SW 1271 (cell line): ENCODE results near the gene NCOA7.
"Not testable (repeated sequence)": the region's sequence is repeated elsewhere in the genome, so short reads cannot be mapped to it uniquely, and the experiment has no call there.

ENCODE experiments used
- DNase-seq, 2 experiments: peaks; one replicate each; lab custom pipeline; 2025; lab: John Stamatoyannopoulos, UW

Gene NCOA7

GRCh38 chr6:125867483-125867942 is 76.8 kb downstream of the NCOA7 start:
- peak in 1 of 2 experiments; percentile 17 for DNase-seq

DNA sequence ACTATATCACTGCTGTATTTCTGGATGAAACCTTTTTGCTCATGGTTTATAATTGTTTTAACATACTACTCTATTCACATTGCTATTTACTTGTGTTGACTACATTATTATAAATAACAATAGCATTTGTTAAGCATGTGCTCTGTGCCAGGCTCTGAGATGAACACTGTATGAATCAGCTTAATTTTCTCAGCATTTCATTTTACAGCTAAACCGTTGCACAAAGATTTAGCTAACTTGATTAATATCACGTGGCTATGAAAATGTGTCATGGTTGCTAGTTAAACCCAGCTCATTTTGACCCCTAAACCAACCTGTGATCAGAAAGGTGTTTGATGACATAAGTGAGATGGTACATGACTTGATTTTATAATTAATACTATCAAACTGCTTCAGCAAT is 77.5 kb downstream of the NCOA7 start:
- DNase-seq = no peak

DNA sequence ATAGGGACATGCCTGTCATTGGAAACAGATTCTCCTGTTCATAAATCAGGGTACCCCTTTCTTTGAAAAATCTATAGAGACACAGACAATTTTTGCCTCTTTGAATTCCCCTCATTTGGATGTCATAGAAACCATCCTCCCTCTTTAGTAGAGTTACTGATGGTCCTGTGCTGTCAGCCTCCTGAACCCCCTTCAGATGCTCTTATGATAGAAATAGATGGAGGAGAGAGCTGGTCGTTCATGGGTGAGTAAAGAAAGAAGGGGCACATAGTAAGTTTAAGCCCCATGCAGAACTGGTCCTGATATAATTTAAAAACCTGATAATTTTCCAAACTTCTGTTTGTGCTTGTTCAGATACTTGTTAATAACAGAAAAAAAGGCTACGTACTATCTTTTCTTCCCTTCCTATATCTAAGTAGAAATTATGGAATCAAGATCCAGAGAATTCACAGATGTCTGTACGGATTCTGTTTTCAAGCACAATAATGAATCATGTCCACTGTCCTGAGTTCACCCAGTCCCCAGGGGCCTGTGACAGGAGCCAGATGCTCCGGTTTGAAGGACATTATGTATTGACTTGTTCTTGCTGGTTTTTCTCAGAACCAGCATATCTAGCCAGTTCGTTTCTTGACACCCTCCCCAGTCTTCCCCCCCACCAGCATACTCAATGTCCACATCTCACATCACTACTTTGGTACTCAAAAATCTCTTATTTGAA is 78.1 kb downstream of the NCOA7 start:
- no peak for DNase-seq

- no peak for DNase-seq
Measured at GRCh38 chr6:125869427-125869826, 78.7 kb downstream of the NCOA7 start.

DNA sequence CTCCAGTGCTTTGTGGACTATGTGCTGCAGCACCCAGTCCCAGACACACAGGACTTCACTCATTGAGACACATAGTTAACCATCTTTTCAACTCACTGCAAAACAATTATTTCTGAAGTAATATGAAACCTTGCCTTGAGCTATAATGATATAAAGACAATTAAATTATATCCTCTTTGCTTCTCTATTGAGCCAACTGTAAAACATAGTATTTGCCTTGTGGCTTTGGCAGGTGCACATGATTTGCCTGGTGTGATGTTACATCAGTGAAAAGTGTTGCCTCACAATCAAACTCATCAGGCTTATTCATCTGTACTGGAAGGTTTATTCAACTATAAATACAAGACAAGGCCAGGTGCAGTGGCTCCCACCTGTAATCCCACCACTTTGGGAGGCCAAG is 80.6 kb downstream of the NCOA7 start:
- DNase-seq = no peak

GRCh38 chr6:125872259-125872921 is 81.6 kb downstream of the NCOA7 start:
- peak in 1 of 2 experiments; percentile 15 for DNase-seq

- DNase-seq = no peak
Measured at GRCh38 chr6:125882243-125882642, 91.5 kb downstream of the NCOA7 start.

- no peak for DNase-seq
Measured at GRCh38 chr6:125884634-125885371, 94.0 kb downstream of the NCOA7 start.

- DNase-seq = no peak
Measured at GRCh38 chr6:125886021-125886420, 95.3 kb downstream of the NCOA7 start.

- no peak for DNase-seq
Measured at GRCh38 chr6:125886914-125887313, 96.2 kb downstream of the NCOA7 start.

DNA sequence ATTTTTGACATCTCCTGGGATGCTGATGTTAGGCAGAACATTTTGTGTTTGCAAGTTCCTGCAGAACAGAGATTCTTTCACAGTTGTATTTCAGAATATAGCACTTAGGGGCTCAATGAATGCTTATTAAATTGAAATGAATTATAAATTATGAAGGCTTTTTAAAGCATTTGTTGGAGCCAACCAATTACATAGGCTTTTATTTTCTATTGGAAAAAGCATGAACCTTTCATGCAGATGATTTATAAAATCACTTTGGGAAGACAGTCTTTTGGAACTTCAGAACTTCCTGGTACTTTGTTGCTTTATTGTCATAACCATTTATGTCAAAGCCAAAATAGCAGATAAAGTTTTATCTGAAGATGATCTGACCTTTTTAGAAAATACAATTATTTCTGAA is 96.6 kb downstream of the NCOA7 start:
- no peak for DNase-seq

DNA sequence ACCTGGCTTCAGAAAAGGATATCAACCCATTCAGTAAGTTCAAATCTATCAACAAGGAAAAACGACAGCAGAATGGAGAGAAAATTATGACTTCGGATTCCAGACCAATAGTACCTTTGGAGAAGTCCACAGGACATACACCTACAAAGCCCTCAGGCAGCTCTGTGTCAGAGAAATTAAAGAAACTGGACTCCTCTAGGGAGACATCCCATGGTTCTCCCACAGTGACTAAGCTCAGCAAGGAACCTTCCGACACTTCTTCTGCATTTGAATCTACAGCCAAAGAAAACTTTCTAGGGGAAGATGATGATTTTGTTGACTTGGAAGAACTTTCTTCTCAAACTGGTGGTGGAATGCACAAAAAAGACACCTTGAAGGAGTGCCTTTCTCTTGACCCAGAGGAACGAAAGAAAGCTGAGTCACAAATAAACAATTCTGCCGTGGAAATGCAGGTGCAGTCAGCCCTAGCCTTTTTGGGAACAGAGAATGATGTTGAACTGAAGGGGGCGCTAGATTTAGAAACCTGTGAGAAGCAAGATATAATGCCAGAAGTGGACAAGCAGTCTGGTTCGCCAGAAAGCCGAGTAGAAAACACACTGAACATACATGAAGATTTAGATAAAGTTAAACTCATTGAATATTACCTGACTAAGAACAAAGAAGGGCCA is 98.4 kb downstream of the NCOA7 start:
- peak in 1 of 2 experiments; percentile 5 for DNase-seq

- no peak for DNase-seq
Measured at GRCh38 chr6:125899726-125900182, 109.0 kb downstream of the NCOA7 start.

DNA sequence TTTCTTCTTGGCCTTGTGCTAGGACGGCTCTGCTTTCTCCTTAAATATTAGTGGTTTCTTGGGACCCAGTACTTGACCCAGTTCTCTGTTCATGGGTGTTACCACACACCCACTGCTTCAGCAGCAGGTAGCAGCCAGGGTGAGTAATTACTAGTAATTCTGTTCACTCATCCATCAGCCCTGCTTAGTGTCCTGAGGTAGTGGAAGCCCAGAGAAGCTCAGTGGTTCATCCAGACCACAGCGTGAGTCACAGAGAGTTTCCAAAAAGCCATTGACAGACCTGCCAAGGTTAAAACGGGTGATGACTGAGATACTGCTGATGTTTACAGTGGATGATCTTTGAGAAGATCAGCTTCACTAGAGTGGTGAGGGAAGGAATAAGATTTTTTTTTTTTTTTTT is 114.1 kb downstream of the NCOA7 start:
- no peak for DNase-seq

DNA sequence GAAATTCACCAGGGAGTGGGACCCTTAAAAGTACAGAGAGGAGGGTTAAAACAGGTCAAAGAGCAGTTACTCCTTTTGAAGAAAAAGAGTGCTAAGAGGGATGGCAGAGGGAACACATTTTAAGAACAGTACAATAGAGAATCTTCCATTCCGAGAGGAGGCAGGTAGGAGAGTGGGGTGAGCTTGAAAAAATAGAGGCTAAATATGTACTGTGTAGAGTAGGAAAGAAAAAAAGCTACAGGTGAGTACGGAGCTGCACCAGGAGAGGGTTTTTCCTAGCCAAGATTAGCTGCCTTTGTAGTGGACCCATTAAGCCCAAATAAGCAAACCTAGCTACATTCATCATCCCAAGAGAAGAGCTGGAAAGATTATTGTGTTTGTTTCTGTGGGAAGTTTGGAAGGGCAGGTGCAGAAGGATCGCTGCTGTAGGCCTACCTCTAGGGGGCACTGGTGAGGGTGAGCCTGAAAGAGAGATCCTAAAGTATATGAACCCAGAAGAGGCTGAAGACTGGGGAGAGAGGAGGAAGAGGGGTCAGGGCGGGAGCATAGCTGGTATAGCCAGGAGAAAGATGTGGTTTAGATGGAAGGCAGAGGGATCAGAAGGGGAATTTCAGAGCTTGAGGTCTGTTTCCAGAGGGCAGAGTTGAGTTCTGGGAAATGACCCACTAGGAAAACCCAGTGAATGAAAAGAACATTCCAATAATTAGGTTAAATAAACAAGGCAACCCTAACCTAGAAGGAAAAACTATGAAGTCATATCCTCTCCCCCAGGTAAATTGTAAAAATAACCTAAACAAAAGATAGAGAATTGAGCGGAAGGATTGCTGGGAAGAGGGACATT is 115.6 kb downstream of the NCOA7 start:
- peak in 1 of 2 experiments; percentile 18 for DNase-seq

DNA sequence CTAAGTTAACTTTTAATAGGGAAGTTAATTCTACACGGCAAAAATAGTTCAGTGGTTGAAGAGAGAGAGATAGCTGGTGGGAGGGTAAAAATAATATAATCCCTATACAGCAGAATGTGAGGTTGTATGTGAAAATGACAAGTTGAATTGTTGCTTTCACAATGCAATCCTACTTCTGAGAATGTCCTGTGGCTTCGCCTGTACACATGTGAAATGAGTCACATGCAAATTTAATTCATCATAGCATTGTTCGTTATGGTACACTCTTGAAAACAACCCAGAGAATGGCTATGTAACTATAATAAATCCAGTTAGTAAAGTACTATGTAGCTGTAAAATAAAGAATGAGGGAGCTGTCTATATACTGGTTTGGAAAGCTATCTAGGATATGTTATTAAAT is 119.8 kb downstream of the NCOA7 start:
- no peak for DNase-seq

DNA sequence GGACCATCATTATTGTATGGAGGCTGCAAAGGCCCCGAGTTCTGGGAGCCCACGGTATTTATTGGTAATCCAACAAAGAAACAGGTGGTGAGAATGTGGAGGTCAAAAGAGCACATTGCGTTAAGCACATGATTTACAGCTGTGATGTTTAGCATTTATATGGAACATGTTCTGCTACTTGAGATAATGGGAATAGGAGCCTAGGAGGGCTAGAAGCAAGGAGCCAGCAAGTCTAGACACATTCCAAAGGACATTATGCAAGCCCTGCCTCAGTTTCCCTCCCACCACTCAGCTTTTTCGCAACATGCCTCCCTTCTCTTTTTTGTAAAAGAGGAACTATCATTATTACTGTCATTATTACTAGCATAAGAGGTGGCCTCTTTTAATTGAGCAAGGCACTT is 120.3 kb downstream of the NCOA7 start:
- DNase-seq = not testable (repeated sequence)

- DNase-seq = not testable (repeated sequence)
Measured at GRCh38 chr6:125912430-125912829, 121.7 kb downstream of the NCOA7 start.

DNA sequence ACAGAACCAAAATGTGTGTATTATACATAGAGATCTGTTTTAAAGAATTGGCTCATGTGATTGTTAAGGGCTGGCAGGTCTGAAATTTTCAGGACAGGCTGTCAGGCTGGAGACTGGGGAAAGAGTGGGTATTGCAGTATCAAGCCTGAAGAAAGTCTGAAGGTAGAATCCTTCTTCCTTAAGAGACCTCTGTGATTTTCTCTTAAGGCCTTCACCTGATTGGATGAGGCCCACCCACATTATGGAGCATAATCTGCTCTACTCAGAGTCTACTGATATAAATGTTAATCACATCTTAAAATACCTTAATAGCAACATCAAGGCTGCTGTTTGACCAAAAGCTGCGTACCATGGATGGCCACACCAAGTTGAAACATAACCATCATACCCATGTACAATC is 122.4 kb downstream of the NCOA7 start:
- no peak for DNase-seq

DNA sequence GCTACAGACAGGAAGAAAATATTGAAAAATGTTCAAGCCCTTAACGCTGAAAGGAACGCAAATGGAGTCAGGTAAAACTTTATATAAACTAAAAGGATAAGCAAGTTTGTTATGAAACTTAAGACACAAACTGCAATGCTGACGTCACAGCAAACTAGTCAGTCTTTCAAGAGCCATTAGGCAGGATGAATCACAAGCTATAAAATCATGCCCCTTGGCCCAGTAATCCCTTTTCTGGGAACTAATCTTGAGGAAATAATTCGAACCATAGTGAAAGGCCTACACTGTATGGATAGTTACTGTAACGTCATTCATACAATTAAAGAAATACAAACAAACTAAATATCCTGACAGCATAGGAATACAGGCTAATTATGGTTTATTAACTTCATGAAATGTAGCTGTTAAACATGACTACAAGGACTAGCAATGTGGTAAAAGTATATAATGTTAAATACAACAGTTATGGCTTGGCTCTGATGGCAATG is 123.1 kb downstream of the NCOA7 start:
- peak in 1 of 2 experiments; percentile 3 for DNase-seq

GRCh38 chr6:125918230-125918629 is 127.5 kb downstream of the NCOA7 start:
- no peak for DNase-seq
